ENCODE data around the gene TRIM17. TPM values are rescaled to one million over a fixed set of nuclear protein-coding genes. Genes with fewer than 3 reads are reported as not detected.
A peak's percentile ranks its signal among the peaks of the same experiment; 100 is the strongest.

Gene TRIM17
- total and polyA plus RNA-seq, 2 experiments from 2014 or later = 0.86 to 1.1 TPM

DNA sequence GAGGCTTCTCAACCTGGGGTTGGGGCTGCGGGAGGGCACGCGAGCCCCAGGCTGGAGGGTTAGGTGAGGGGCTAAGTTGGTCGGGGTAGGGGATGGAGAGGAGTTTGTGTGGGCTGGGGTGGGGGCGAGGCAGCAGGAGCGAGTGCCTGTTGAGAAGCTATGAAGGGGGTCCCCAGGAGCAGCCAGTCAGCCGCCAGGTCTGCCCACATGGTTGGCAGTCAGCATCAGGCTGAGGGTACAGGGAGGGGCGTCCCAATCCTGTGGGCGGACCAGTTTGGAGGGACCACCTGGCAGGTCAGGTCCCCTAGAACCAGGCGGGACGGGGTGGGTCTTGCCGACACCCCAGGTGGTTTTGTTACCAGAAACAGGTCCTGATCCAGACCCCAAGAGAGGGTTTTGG, 400 bp upstream of the TRIM17 start:
- H3K27ac Mint-ChIP-seq = no peak overlapping the region
- H3K27me3 Mint-ChIP-seq (ENCODE audit: insufficient read depth, low read depth, poor library complexity) = peaks cover 62% of the 10 kb centered on the region
- TF ChIP-seq EZH2 (IDR thresholded peaks at IDR 0.05; ENCODE audit: low read depth, unreplicated experiment) = peak; percentile 38
- no peak for TF ChIP-seq ZNF114 (CRISPR knock-in tag; IDR thresholded peaks at IDR 0.05)
- peaks cover 17% of the 10 kb centered on the region; the same call in 1 of the 2 replicates for H3K4me1 ChIP-seq (ENCODE audit: insufficient read depth)
- H3K4me1 Mint-ChIP-seq = peaks cover 21% of the 10 kb centered on the region; the same call in 2 of the 3 replicates
- H3K36me3 Mint-ChIP-seq (ENCODE audit: low read depth) = no peaks in the 10 kb centered on the region
- peak overlapping the region; percentile 72 for H3K4me3 ChIP-seq
- H3K4me3 Mint-ChIP-seq = peak overlapping the region; percentile 67
- peaks cover 87% of the 10 kb centered on the region for H3K27me3 ChIP-seq (ENCODE audit: insufficient read depth)
- ATAC-seq = peak; percentile 10
- H3F3A ChIP-seq (replicated peaks; ENCODE audit: low read depth) = 0 out of 2 replicates have a peak, but pooled peaks cover 8% of the 10 kb centered on the region
- no peaks in the 10 kb centered on the region for H3K9me3 Mint-ChIP-seq
- H3K9me2 ChIP-seq (ENCODE audit: insufficient read depth) = no peaks in the 10 kb centered on the region
- peak overlapping the region; percentile 93 for H3K4me2 ChIP-seq
- H3K27ac ChIP-seq (ENCODE audit: low read depth) = no peak overlapping the region
- H2AFZ ChIP-seq = no peak overlapping the region
- no peaks in the 10 kb centered on the region for H3K79me2 ChIP-seq (replicated peaks; ENCODE audit: insufficient read depth)
- peaks cover 4% of the 10 kb centered on the region for H4K20me1 ChIP-seq (replicated peaks; ENCODE audit: insufficient read depth)
- DNase-seq (ENCODE audit: low spot score) = no peak
- H3K36me3 ChIP-seq (ENCODE audit: insufficient read depth) = no peaks in the 10 kb centered on the region

DNA sequence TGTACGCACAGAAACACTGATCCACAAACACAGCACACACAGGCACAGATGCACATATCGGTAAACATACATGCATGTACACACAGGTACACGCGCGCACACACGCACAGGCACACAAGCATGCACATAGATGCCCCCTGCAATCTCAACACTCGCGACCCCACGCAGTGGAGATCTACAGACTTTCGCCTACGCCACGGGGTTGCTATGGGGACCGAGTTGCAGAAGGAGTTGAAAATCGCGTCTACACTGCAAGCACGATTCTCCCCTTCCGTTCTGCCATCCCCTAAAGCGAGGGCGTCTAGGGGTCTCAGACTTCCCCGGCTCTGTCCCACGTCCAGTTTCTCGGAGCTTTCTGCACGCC, 826 bp downstream of the TRIM17 start:
- Histone ChIP-seq H3K4me2 (peak overlapping the region; percentile 93), H3K27ac (ENCODE audit: low read depth) (no peak overlapping the region), H3K27me3 (ENCODE audit: insufficient read depth) (peaks cover 75% of the 10 kb centered on the region), H3K9me2 (ENCODE audit: insufficient read depth) (no peaks in the 10 kb centered on the region), H2AFZ (no peak overlapping the region; the same call in 1 of the 2 replicates), H3F3A (replicated peaks; ENCODE audit: low read depth) (0 out of 2 replicates have a peak, but pooled peaks cover 8% of the 10 kb centered on the region), H3K4me3 (peak overlapping the region; percentile 72), H4K20me1 (replicated peaks; ENCODE audit: insufficient read depth) (peaks cover 4% of the 10 kb centered on the region), H3K79me2 (replicated peaks; ENCODE audit: insufficient read depth) (no peaks in the 10 kb centered on the region), H3K4me1 (ENCODE audit: insufficient read depth) (peaks cover 17% of the 10 kb centered on the region; the same call in 1 of the 2 replicates), H3K36me3 (ENCODE audit: insufficient read depth) (no peaks in the 10 kb centered on the region)
- TF ChIP-seq POLR2AphosphoS5 (IDR thresholded peaks at IDR 0.05; ENCODE audit: low read depth) (peak; percentile 33; the same call in 1 of the 2 replicates), NANOG (IDR thresholded peaks at IDR 0.05; ENCODE audit: borderline replicate concordance) (no peak)
- Mint-ChIP-seq H3K4me1 (peaks cover 21% of the 10 kb centered on the region; the same call in 2 of the 3 replicates), H3K27ac (no peak overlapping the region), H3K9me3 (no peaks in the 10 kb centered on the region), H3K36me3 (ENCODE audit: low read depth) (no peaks in the 10 kb centered on the region), H3K4me3 (peak overlapping the region; percentile 67), H3K27me3 (ENCODE audit: insufficient read depth, low read depth, poor library complexity) (peaks cover 55% of the 10 kb centered on the region)
- ATAC-seq = peak; percentile 3; the same call in 2 of the 3 replicates
- no peak for DNase-seq (ENCODE audit: low spot score)

DNA sequence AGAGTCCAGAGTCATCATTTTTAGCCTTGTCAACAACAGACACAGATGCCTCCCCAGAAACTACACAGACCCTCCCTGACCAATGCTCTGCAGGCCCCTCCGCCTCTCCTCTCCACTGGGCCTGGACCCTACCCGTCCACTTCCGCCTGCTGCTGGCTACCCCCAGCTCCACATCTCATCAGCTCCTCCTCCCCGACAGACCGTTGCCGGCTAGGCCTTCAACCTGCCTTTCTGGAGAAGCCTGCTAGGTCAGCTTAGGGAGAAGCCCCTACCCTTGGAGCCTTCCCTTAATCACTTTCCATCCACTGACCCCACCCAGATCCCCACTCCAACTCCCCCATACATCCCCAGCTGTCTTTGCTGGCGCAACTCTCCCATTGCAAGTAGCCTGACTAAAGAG, 1.4 kb downstream of the TRIM17 start:
- peaks cover 4% of the 10 kb centered on the region for H4K20me1 ChIP-seq (replicated peaks; ENCODE audit: insufficient read depth)
- H3K27ac Mint-ChIP-seq = no peak overlapping the region
- ATAC-seq (no peak; the same call in 2 of the 3 replicates), DNase-seq (ENCODE audit: low spot score) (no peak)
- no peaks in the 10 kb centered on the region for H3K9me2 ChIP-seq (ENCODE audit: insufficient read depth)
- H3K4me1 ChIP-seq (ENCODE audit: insufficient read depth) = peaks cover 17% of the 10 kb centered on the region; the same call in 1 of the 2 replicates
- H3K9me3 Mint-ChIP-seq = no peaks in the 10 kb centered on the region
- H2AFZ ChIP-seq = no peak overlapping the region
- no peak overlapping the region for H3K27ac ChIP-seq (ENCODE audit: low read depth)
- H3K36me3 Mint-ChIP-seq (ENCODE audit: low read depth) = no peaks in the 10 kb centered on the region; the same call in 2 of the 3 replicates
- peaks cover 21% of the 10 kb centered on the region; the same call in 2 of the 3 replicates for H3K4me1 Mint-ChIP-seq
- peak overlapping the region; percentile 93 for H3K4me2 ChIP-seq
- H3K4me3 ChIP-seq = peak overlapping the region; percentile 72; the same call in 1 of the 2 replicates
- TF ChIP-seq CREB1 (CRISPR knock-in tag; IDR thresholded peaks at IDR 0.05; ENCODE audit: low read depth) (no peak), JUNB (IDR thresholded peaks at IDR 0.05; ENCODE audit: unreplicated experiment) (no peak), STAT1 (IDR thresholded peaks at IDR 0.05; ENCODE audit: unreplicated experiment) (no peak), EZH2 (IDR thresholded peaks at IDR 0.05; ENCODE audit: low read depth, unreplicated experiment) (no peak), ZNF331 (CRISPR knock-in tag; IDR thresholded peaks at IDR 0.05; ENCODE audit: low read depth) (no peak), ZNF114 (CRISPR knock-in tag; IDR thresholded peaks at IDR 0.05) (no peak)
- TF ChIP-seq, protein P1, sequence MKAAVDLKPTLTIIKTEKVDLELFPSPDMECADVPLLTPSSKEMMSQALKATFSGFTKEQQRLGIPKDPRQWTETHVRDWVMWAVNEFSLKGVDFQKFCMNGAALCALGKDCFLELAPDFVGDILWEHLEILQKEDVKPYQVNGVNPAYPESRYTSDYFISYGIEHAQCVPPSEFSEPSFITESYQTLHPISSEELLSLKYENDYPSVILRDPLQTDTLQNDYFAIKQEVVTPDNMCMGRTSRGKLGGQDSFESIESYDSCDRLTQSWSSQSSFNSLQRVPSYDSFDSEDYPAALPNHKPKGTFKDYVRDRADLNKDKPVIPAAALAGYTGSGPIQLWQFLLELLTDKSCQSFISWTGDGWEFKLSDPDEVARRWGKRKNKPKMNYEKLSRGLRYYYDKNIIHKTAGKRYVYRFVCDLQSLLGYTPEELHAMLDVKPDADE (IDR thresholded peaks at IDR 0.05) = no peak
- 0 out of 2 replicates have a peak, but pooled peaks cover 8% of the 10 kb centered on the region for H3F3A ChIP-seq (replicated peaks; ENCODE audit: low read depth)
- peaks cover 50% of the 10 kb centered on the region for H3K27me3 Mint-ChIP-seq (ENCODE audit: insufficient read depth, low read depth, poor library complexity)
- no peaks in the 10 kb centered on the region for H3K79me2 ChIP-seq (replicated peaks; ENCODE audit: insufficient read depth)
- H3K36me3 ChIP-seq (ENCODE audit: insufficient read depth) = no peaks in the 10 kb centered on the region
- H3K4me3 Mint-ChIP-seq = peak overlapping the region; percentile 67
- peaks cover 69% of the 10 kb centered on the region for H3K27me3 ChIP-seq (ENCODE audit: insufficient read depth)
